ENCODE data around the gene TNFRSF6B.
"Not testable (repeated sequence)": the region's sequence is repeated elsewhere in the genome, so short reads cannot be mapped to it uniquely, and the experiment has no call there.

TNFRSF6B gene

GRCh38 chr20:63696628-63697356, at the start of gene TNFRSF6B:
TNFRSF6B (plus strand) TSS chr20:63696652; CDS start chr20:63696768, 116 bp downstream.
- H3K4me3 ChIP-seq (ENCODE audit: low read length) = no peak within 1 kb of the TSS
- H3K27me3 ChIP-seq (ENCODE audit: control insufficient read depth, insufficient read depth, low read length) = no peaks in the 10 kb centered on the region
- H3K4me1 ChIP-seq (ENCODE audit: control insufficient read depth, insufficient read depth, low read length) = peaks cover 33% of the 10 kb centered on the region
- no peak within 1 kb of the TSS for H3K9ac ChIP-seq (ENCODE audit: low read length)
- H3K9me3 ChIP-seq (ENCODE audit: control insufficient read depth, low read length) = no peaks in the 10 kb centered on the region
- no peaks in the 10 kb centered on the region for H3K36me3 ChIP-seq (ENCODE audit: control insufficient read depth, insufficient read depth, low read length)

- H3K9ac ChIP-seq (ENCODE audit: low read length) = no peak overlapping the region
- no peak overlapping the region for H3K4me3 ChIP-seq (ENCODE audit: low read length)
- H3K27me3 ChIP-seq (ENCODE audit: control insufficient read depth, insufficient read depth, low read length) = peaks cover 19% of the 10 kb centered on the region
- H3K4me1 ChIP-seq (ENCODE audit: control insufficient read depth, insufficient read depth, low read length) = no peaks in the 10 kb centered on the region
- H3K36me3 ChIP-seq (ENCODE audit: control insufficient read depth, insufficient read depth, low read length) = no peaks in the 10 kb centered on the region
- no peaks in the 10 kb centered on the region for H3K9me3 ChIP-seq (ENCODE audit: control insufficient read depth, low read length)
Measured at GRCh38 chr20:63648190-63648589, 48.3 kb upstream of the TNFRSF6B start.

- H3K4me1 ChIP-seq (ENCODE audit: control insufficient read depth, insufficient read depth, low read length) = no peaks in the 10 kb centered on the region
- no peaks in the 10 kb centered on the region for H3K36me3 ChIP-seq (ENCODE audit: control insufficient read depth, insufficient read depth, low read length)
- no peak overlapping the region for H3K4me3 ChIP-seq (ENCODE audit: low read length)
- no peak overlapping the region for H3K9ac ChIP-seq (ENCODE audit: low read length)
- H3K27me3 ChIP-seq (ENCODE audit: control insufficient read depth, insufficient read depth, low read length) = peaks cover 19% of the 10 kb centered on the region
- H3K9me3 ChIP-seq (ENCODE audit: control insufficient read depth, low read length) = no peaks in the 10 kb centered on the region
Measured at GRCh38 chr20:63648895-63649589, 47.4 kb upstream of the TNFRSF6B start.

GRCh38 chr20:63650486-63650885, 46.0 kb upstream of the TNFRSF6B start:
- H3K9me3 ChIP-seq (ENCODE audit: control insufficient read depth, low read length); H3K9ac ChIP-seq (ENCODE audit: low read length); H3K36me3 ChIP-seq (ENCODE audit: control insufficient read depth, insufficient read depth, low read length); H3K4me3 ChIP-seq (ENCODE audit: low read length); H3K4me1 ChIP-seq (ENCODE audit: control insufficient read depth, insufficient read depth, low read length): not testable (repeated sequence)
- peaks cover 29% of the 10 kb centered on the region for H3K27me3 ChIP-seq (ENCODE audit: control insufficient read depth, insufficient read depth, low read length)

GRCh38 chr20:63651942-63652191, 44.6 kb upstream of the TNFRSF6B start:
- H3K36me3 ChIP-seq (ENCODE audit: control insufficient read depth, insufficient read depth, low read length) = no peaks in the 10 kb centered on the region

GRCh38 chr20:63652192-63652980, 44.1 kb upstream of the TNFRSF6B start:
- Histone ChIP-seq H3K4me3 (ENCODE audit: low read length) (no peak overlapping the region), H3K9ac (ENCODE audit: low read length) (no peak overlapping the region), H3K36me3 (ENCODE audit: control insufficient read depth, insufficient read depth, low read length) (no peaks in the 10 kb centered on the region), H3K4me1 (ENCODE audit: control insufficient read depth, insufficient read depth, low read length) (peaks cover 2% of the 10 kb centered on the region), H3K9me3 (ENCODE audit: control insufficient read depth, low read length) (no peaks in the 10 kb centered on the region), H3K27me3 (ENCODE audit: control insufficient read depth, insufficient read depth, low read length) (peaks cover 29% of the 10 kb centered on the region)

More at GRCh38 chr20:63651942-63652191, 44.6 kb upstream of the TNFRSF6B start:
- Histone ChIP-seq H3K4me1 (ENCODE audit: control insufficient read depth, insufficient read depth, low read length) (no peaks in the 10 kb centered on the region), H3K9me3 (ENCODE audit: control insufficient read depth, low read length) (no peaks in the 10 kb centered on the region), H3K4me3 (ENCODE audit: low read length) (no peak overlapping the region), H3K27me3 (ENCODE audit: control insufficient read depth, insufficient read depth, low read length) (peaks cover 29% of the 10 kb centered on the region), H3K9ac (ENCODE audit: low read length) (no peak overlapping the region)

GRCh38 chr20:63653041-63653973, 43.1 kb upstream of the TNFRSF6B start, which contains the start of gene STMN3:
STMN3 (minus strand) TSS chr20:63653424; CDS start chr20:63653345, 79 bp downstream.
- Histone ChIP-seq H3K4me1 (ENCODE audit: control insufficient read depth, insufficient read depth, low read length) (peaks cover 9% of the 10 kb centered on the region), H3K27me3 (ENCODE audit: control insufficient read depth, insufficient read depth, low read length) (peaks cover 29% of the 10 kb centered on the region), H3K9ac (ENCODE audit: low read length) (peak within 1 kb of the TSS; percentile 22), H3K9me3 (ENCODE audit: control insufficient read depth, low read length) (no peaks in the 10 kb centered on the region), H3K4me3 (ENCODE audit: low read length) (no peak within 1 kb of the TSS), H3K36me3 (ENCODE audit: control insufficient read depth, insufficient read depth, low read length) (no peaks in the 10 kb centered on the region)

GRCh38 chr20:63653974-63654668, 42.3 kb upstream of the TNFRSF6B start:
- H3K9ac ChIP-seq (ENCODE audit: low read length) = peak overlapping the region; percentile 22
- no peaks in the 10 kb centered on the region for H3K36me3 ChIP-seq (ENCODE audit: control insufficient read depth, insufficient read depth, low read length)
- peaks cover 29% of the 10 kb centered on the region for H3K27me3 ChIP-seq (ENCODE audit: control insufficient read depth, insufficient read depth, low read length)
- H3K9me3 ChIP-seq (ENCODE audit: control insufficient read depth, low read length) = no peaks in the 10 kb centered on the region
- H3K4me1 ChIP-seq (ENCODE audit: control insufficient read depth, insufficient read depth, low read length) = peaks cover 11% of the 10 kb centered on the region
- no peak overlapping the region for H3K4me3 ChIP-seq (ENCODE audit: low read length)

GRCh38 chr20:63655249-63655648, 41.2 kb upstream of the TNFRSF6B start:
- Histone ChIP-seq H3K9me3 (ENCODE audit: control insufficient read depth, low read length) (no peaks in the 10 kb centered on the region), H3K4me3 (ENCODE audit: low read length) (no peak overlapping the region), H3K4me1 (ENCODE audit: control insufficient read depth, insufficient read depth, low read length) (peaks cover 17% of the 10 kb centered on the region), H3K9ac (ENCODE audit: low read length) (no peak overlapping the region), H3K27me3 (ENCODE audit: control insufficient read depth, insufficient read depth, low read length) (peaks cover 29% of the 10 kb centered on the region), H3K36me3 (ENCODE audit: control insufficient read depth, insufficient read depth, low read length) (no peaks in the 10 kb centered on the region)

- Histone ChIP-seq H3K27me3 (ENCODE audit: control insufficient read depth, insufficient read depth, low read length) (peaks cover 23% of the 10 kb centered on the region), H3K9me3 (ENCODE audit: control insufficient read depth, low read length) (no peaks in the 10 kb centered on the region), H3K4me1 (ENCODE audit: control insufficient read depth, insufficient read depth, low read length) (peaks cover 17% of the 10 kb centered on the region), H3K4me3 (ENCODE audit: low read length) (no peak overlapping the region), H3K9ac (ENCODE audit: low read length) (no peak overlapping the region), H3K36me3 (ENCODE audit: control insufficient read depth, insufficient read depth, low read length) (no peaks in the 10 kb centered on the region)
Measured at GRCh38 chr20:63656451-63656850, 40.0 kb upstream of the TNFRSF6B start.
